ENCODE measurements around the gene CTDP1. TPM values are rescaled to one million over a fixed set of nuclear protein-coding genes. Genes with fewer than 3 reads are reported as not detected.

The CTDP1 gene
- total RNA-seq, 1 experiment from 2014 or later, result 33.7 TPM

DNA sequence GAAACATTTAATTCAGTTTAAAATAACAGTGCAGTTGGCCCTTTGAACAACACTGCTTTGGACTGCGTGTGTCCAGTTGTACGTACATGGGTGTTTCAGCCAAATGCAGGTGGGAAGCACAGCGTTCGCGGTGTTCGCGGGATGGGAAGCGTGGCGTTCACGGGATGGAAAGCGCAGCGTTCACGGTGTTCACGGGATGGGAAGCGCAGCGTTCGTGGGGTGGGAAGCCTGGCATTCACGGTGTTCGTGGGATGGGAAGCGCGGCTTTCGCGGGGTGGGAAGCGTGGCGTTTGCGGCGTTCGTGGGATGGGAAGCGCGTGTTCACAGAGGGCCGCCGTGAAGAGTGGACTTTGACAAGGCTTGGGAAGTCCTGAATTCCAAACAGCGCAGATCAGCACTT lies 47.6 kb downstream of the CTDP1 start:
- H3K27me3 Mint-ChIP-seq (ENCODE audit: low read depth), result no peaks in the 10 kb centered on the region
- Histone ChIP-seq H3K79me1 (ENCODE audit: insufficient read depth, low read depth, low read length, poor library complexity, severe bottlenecking) (peaks cover 2% of the 10 kb centered on the region), H2AFZ (ENCODE audit: low read length) (no peak overlapping the region), H4K8ac (replicated peaks; ENCODE audit: insufficient read length, low read depth, low read length) (no peak overlapping the region), H3K4me1 (ENCODE audit: insufficient read depth, low read length) (no peaks in the 10 kb centered on the region), H3K27ac (ENCODE audit: insufficient read length, low read depth, low read length) (no peak overlapping the region), H3K23ac (ENCODE audit: insufficient read length, low read depth, low read length) (no peak overlapping the region), H3K9ac (ENCODE audit: extremely low read depth, insufficient read length, low read length) (no peak overlapping the region), H2BK20ac (ENCODE audit: low read depth, low read length, poor library complexity, severe bottlenecking) (no peak overlapping the region), H4K5ac (ENCODE audit: insufficient read length, low read depth, low read length) (no peak overlapping the region), H2BK15ac (ENCODE audit: low read depth, low read length) (no peak overlapping the region), H3K9me3 (ENCODE audit: control insufficient read depth, low read depth, low read length) (peaks cover 11% of the 10 kb centered on the region), H3K18ac (ENCODE audit: insufficient read length, low read depth, low read length) (no peak overlapping the region), H3K4ac (ENCODE audit: low read depth, low read length) (no peak overlapping the region), H2BK120ac (ENCODE audit: low read depth, low read length, poor library complexity, severe bottlenecking) (no peak overlapping the region), H3T11ph (ENCODE audit: low read length) (no peak overlapping the region), H3K56ac (ENCODE audit: insufficient read length, low read depth, low read length) (no peak overlapping the region), H3K23me2 (ENCODE audit: insufficient read length, low read depth, low read length, poor library complexity, severe bottlenecking) (no peaks in the 10 kb centered on the region), H4K20me1 (ENCODE audit: control insufficient read depth, insufficient read depth, insufficient read length) (no peaks in the 10 kb centered on the region), H3K14ac (ENCODE audit: insufficient read depth, low read length) (no peak overlapping the region), H2AK5ac (ENCODE audit: insufficient read length, low read length) (no peak overlapping the region), H2BK12ac (ENCODE audit: insufficient read length, low read depth, low read length) (no peak overlapping the region), H2BK5ac (ENCODE audit: insufficient read length, low read length) (no peak overlapping the region), H3K4me2 (ENCODE audit: insufficient read depth, insufficient read length, low read length) (no peak overlapping the region), H3K79me2 (ENCODE audit: insufficient read depth, low read length) (no peaks in the 10 kb centered on the region; the same call in 1 of the 2 replicates), H4K91ac (ENCODE audit: insufficient read length, low read depth, low read length) (no peak overlapping the region), H3K27me3 (ENCODE audit: insufficient read depth, low read length) (no peaks in the 10 kb centered on the region)
- 100% methylated on average over 3 of the region's 33 CpGs for WGBS (ENCODE audit: extremely low coverage, insufficient read length, low lambda C conversion rate)
- H3K27ac Mint-ChIP-seq, result peak overlapping the region in 2 of 3 experiments; percentile 9 to 77; a peak in 3 of 7 replicates
- no peak for DNase-seq
- TF ChIP-seq, protein P1, sequence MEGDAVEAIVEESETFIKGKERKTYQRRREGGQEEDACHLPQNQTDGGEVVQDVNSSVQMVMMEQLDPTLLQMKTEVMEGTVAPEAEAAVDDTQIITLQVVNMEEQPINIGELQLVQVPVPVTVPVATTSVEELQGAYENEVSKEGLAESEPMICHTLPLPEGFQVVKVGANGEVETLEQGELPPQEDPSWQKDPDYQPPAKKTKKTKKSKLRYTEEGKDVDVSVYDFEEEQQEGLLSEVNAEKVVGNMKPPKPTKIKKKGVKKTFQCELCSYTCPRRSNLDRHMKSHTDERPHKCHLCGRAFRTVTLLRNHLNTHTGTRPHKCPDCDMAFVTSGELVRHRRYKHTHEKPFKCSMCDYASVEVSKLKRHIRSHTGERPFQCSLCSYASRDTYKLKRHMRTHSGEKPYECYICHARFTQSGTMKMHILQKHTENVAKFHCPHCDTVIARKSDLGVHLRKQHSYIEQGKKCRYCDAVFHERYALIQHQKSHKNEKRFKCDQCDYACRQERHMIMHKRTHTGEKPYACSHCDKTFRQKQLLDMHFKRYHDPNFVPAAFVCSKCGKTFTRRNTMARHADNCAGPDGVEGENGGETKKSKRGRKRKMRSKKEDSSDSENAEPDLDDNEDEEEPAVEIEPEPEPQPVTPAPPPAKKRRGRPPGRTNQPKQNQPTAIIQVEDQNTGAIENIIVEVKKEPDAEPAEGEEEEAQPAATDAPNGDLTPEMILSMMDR (conservative IDR thresholded peaks at IDR 0.05), result no peak
- H3K9me3 Mint-ChIP-seq, result peaks cover 5 to 12% of the 10 kb centered on the region in 2 experiments; a peak in 3 of 5 replicates
- no peaks in the 10 kb centered on the region for H3K4me1 Mint-ChIP-seq
- peaks cover 50 to 78% (median 74%) of the 10 kb centered on the region in 3 experiments for H3K36me3 Mint-ChIP-seq (ENCODE audit: insufficient read depth in 1 of 3, low read depth in 3 of 3)
- H3K4me3 Mint-ChIP-seq, result no peak overlapping the region

Data from H9 (cell line).